Mucosa of stomach (tissue), 1 donor: ENCODE data around the gene CRYBG2.

ENCODE experiments used
- H3K27me3 ChIP-seq: one replicate; pipeline ENCODE4 v1.7.0; 2013; ENCODE audit warnings: mild to moderate bottlenecking, low read length; ENCODE audit not compliant: control insufficient read depth, insufficient read depth
- H3K36me3 ChIP-seq: one replicate; pipeline ENCODE4 v1.7.0; 2013; ENCODE audit warnings: low read length; ENCODE audit not compliant: control insufficient read depth, insufficient read depth
- H3K4me1 ChIP-seq: one replicate; pipeline ENCODE4 v1.7.0; 2013; ENCODE audit warnings: mild to moderate bottlenecking, low read length; ENCODE audit not compliant: control insufficient read depth, insufficient read depth
- H3K4me3 ChIP-seq: one replicate; pipeline ENCODE4 v1.7.0; 2013; ENCODE audit warnings: low read length
- H3K9ac ChIP-seq: one replicate; pipeline ENCODE4 v1.7.0; 2013; ENCODE audit warnings: mild to moderate bottlenecking, low read length, moderate library complexity
- H3K9me3 ChIP-seq: one replicate; pipeline ENCODE4 v1.7.0; 2013; ENCODE audit warnings: mild to moderate bottlenecking, low read length, moderate library complexity; ENCODE audit not compliant: control insufficient read depth
- donor health status: Pancreatic carcinoma.

CRYBG2 gene

GRCh38 chr1:26364956-26365355 is 11.0 kb upstream of the CRYBG2 start:
- no peak overlapping the region for H3K4me3 ChIP-seq
- no peak overlapping the region for H3K9ac ChIP-seq
- peaks cover 16% of the 10 kb centered on the region for H3K4me1 ChIP-seq
- peaks cover 33% of the 10 kb centered on the region for H3K27me3 ChIP-seq
- H3K36me3 ChIP-seq: no peaks in the 10 kb centered on the region
- H3K9me3 ChIP-seq: no peaks in the 10 kb centered on the region

DNA sequence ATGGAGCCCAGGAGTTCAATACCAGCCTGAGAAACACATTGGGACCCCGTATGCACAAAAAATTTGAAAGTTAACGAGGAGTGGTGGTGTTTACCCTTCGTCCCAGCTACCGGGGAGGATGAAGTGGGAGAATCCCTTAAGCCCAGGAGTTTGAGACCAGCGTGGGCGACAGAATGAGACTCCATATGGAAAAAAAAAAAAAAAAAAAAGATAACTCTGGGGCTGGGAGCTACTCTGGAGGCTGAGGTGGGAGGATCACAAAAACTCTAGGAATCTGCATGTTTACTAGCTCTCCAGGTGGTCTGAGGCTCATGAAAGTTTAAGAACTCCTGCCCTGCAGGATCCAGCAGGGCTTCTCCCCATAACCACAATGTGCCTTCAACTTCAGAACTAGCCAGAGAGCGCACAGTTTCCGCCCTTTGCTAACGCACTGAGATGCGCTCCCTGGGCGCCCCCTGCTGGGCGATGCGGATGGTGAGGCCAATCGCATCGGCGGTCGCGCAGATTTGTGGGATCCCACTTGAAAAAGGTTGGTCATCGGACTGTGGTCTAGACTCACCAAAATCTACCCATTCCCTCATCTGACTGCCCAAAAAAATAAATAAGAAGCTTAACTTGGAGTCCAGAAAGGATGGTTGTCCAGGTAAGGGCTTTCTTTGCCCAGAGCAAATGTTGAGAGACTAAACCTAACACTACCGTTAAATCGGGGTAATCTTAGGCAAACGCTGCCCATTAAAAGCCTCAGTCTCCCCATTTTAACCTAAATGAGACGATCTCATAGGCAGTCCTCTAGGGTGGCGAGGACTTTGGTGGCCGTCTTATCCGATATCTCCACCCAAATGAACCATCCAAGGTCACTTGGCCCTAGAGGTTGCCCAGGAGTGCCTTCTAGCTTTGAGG is 9.9 kb upstream of the CRYBG2 start:
- Histone ChIP-seq H3K9me3 (no peaks in the 10 kb centered on the region), H3K4me1 (peaks cover 28% of the 10 kb centered on the region), H3K36me3 (no peaks in the 10 kb centered on the region), H3K27me3 (peaks cover 40% of the 10 kb centered on the region), H3K4me3 (no peak overlapping the region), H3K9ac (no peak overlapping the region)

DNA sequence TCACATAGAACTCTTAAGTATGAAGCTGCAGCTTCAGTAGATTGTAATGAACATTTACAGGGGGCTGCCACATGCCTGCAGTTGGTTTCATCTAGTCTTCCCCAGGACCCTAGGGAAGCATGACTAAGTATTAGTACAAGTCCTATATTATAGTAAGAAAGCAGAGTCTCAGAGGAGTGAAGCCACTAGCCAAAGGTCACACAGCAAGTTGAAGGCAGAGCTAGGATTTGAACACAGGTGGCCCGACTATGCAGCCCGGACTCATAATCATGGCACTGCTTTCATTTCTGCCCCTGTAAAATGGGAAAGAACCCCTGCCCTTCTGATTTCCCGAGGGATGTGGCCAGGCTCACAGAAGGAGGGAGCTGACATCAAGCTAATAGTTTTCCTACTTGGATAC is 8.4 kb upstream of the CRYBG2 start:
- no peaks in the 10 kb centered on the region for H3K36me3 ChIP-seq
- H3K4me1 ChIP-seq: peaks cover 42% of the 10 kb centered on the region
- no peak overlapping the region for H3K4me3 ChIP-seq
- H3K9me3 ChIP-seq: no peaks in the 10 kb centered on the region
- no peak overlapping the region for H3K9ac ChIP-seq
- peaks cover 40% of the 10 kb centered on the region for H3K27me3 ChIP-seq

DNA sequence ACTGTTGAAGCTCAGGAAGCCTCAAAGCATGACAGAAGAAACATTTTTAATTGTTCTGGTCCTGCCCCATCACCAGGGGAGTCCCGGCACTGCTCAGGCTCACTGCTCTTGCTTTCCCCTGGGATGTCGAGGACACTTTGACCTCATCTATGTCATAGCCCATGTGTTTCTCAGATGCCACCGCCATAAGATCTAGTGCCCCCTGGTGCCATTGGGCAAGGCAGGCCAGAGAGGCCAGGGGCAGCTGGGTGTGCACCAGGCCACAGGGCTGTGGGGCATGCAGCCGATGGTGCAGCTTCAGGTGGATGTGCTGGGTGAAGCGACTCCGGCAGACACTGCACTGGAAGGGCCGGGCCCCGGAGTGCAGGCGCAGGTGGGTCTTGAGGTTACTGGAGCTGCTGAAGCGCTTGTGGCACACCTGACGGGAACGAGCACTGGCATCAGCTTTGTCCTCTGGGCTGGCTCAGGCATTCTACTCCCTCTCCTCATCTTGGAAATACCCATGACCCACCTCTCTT is 7.7 kb upstream of the CRYBG2 start:
- no peaks in the 10 kb centered on the region for H3K36me3 ChIP-seq
- peaks cover 40% of the 10 kb centered on the region for H3K27me3 ChIP-seq

GRCh38 chr1:26360807-26361604 is 7.1 kb upstream of the CRYBG2 start:
- no peaks in the 10 kb centered on the region for H3K9me3 ChIP-seq
- H3K27me3 ChIP-seq: peaks cover 40% of the 10 kb centered on the region
- H3K4me3 ChIP-seq: no peak overlapping the region
- H3K4me1 ChIP-seq: peaks cover 55% of the 10 kb centered on the region
- H3K36me3 ChIP-seq: no peaks in the 10 kb centered on the region
- H3K9ac ChIP-seq: no peak overlapping the region

More for the DNA sequence above, 7.7 kb upstream of the CRYBG2 start:
- H3K4me1 ChIP-seq: peaks cover 49% of the 10 kb centered on the region
- no peak overlapping the region for H3K4me3 ChIP-seq
- no peak overlapping the region for H3K9ac ChIP-seq
- no peaks in the 10 kb centered on the region for H3K9me3 ChIP-seq

- Histone ChIP-seq H3K36me3 (no peaks in the 10 kb centered on the region), H3K27me3 (peaks cover 40% of the 10 kb centered on the region), H3K9me3 (no peaks in the 10 kb centered on the region), H3K9ac (no peak overlapping the region), H3K4me3 (no peak overlapping the region), H3K4me1 (peaks cover 61% of the 10 kb centered on the region)
Observed at GRCh38 chr1:26359981-26360806, 6.3 kb upstream of the CRYBG2 start.

- peaks cover 69% of the 10 kb centered on the region for H3K4me1 ChIP-seq
- no peak overlapping the region for H3K9ac ChIP-seq
- H3K9me3 ChIP-seq: no peaks in the 10 kb centered on the region
- H3K27me3 ChIP-seq: peaks cover 34% of the 10 kb centered on the region
- no peak overlapping the region for H3K4me3 ChIP-seq
- no peaks in the 10 kb centered on the region for H3K36me3 ChIP-seq
Observed at GRCh38 chr1:26358411-26359384, 4.8 kb upstream of the CRYBG2 start.

DNA sequence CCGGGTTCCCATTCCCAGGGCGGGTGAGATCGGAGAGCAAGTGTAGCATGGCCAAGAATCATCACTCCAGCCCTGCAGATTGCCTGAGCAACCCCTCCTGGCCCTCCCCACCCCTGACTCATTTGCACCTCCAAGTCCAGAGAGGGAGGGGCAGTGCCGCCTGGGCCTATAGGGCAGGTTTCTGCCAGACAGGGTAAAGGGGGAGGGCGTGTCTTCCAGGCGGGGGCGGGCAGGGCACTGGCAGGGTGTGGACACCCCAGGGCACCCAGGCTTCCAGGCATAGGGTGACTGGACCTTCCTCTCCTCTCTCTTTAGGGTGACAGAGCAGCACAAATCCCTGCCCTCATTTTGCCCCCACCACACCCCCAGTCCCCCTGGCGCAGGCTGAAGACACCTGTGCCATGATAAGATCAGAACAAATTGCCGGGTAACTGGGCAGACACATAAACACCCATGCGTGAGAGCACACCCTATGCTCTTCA is 3.2 kb upstream of the CRYBG2 start:
- Histone ChIP-seq H3K36me3 (no peaks in the 10 kb centered on the region), H3K9ac (peak overlapping the region; percentile 22)

GRCh38 chr1:26356106-26356505 is 2.2 kb upstream of the CRYBG2 start:
- no peaks in the 10 kb centered on the region for H3K9me3 ChIP-seq
- H3K27me3 ChIP-seq: peaks cover 18% of the 10 kb centered on the region
- H3K36me3 ChIP-seq: no peaks in the 10 kb centered on the region
- no peak overlapping the region for H3K9ac ChIP-seq
- no peak overlapping the region for H3K4me3 ChIP-seq
- H3K4me1 ChIP-seq: peaks cover 81% of the 10 kb centered on the region

More for the DNA sequence above, 3.2 kb upstream of the CRYBG2 start:
- H3K9me3 ChIP-seq: no peaks in the 10 kb centered on the region
- peaks cover 71% of the 10 kb centered on the region for H3K4me1 ChIP-seq
- H3K27me3 ChIP-seq: peaks cover 27% of the 10 kb centered on the region
- H3K4me3 ChIP-seq: no peak overlapping the region

DNA sequence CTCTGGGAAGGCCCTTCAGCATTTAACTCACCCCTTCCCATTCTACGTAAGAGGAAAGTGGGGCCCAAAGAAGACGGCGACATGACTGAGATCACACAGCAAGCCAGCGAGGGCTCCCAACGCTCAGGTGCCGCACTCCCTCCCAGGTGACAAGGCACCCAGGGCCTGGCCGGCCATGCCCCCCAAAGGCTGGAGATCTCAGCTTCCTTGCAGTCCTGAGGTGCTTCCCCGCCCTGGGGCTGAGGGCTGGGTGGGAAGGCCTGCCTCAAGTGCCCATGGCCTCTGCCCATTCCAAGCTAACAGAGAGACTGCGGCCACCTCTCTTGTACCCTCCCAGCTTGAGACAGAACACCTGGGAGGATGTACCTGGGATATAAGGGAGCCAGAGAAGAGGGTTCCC is 1.0 kb upstream of the CRYBG2 start:
- Histone ChIP-seq H3K4me1 (peaks cover 79% of the 10 kb centered on the region), H3K27me3 (peaks cover 7% of the 10 kb centered on the region)

More for the DNA sequence above, 1.0 kb upstream of the CRYBG2 start:
- H3K4me3 ChIP-seq: no peak overlapping the region
- no peaks in the 10 kb centered on the region for H3K9me3 ChIP-seq
- no peaks in the 10 kb centered on the region for H3K36me3 ChIP-seq
- H3K9ac ChIP-seq: no peak overlapping the region
